Astrocyte (in vitro differentiated cells and primary cell): ENCODE measurements around the gene DOC2A. TPM values are rescaled to one million over a fixed set of nuclear protein-coding genes. Genes with fewer than 3 reads are reported as not detected.

Experiments
- DNase-seq: peaks from one replicate; pipeline ENCODE4 v3.0.0-alpha.2; 2010; ENCODE audit warnings: low read depth
- FAIRE-seq: peaks from 2 replicates; lab custom pipeline; 2011; peaks lifted over from hg19 to GRCh38; lab: Jason Lieb, UNC
- H2AFZ ChIP-seq: 2 replicates; pipeline ENCODE4 v1.6.0; 2012; ENCODE audit warnings: low read depth, low read length, inconsistent platforms
- H3K27ac ChIP-seq: 2 replicates; pipeline ENCODE4 v1.5.1; 2011; ENCODE audit warnings: low read depth, low read length, inconsistent platforms
- H3K27me3 ChIP-seq: 2 replicates; pipeline ENCODE4 v1.6.0; 2011; ENCODE audit warnings: low read length, inconsistent platforms; ENCODE audit not compliant: insufficient read depth
- H3K36me3 ChIP-seq: 2 replicates; pipeline ENCODE4 v1.5.1; 2011; ENCODE audit warnings: low read length, inconsistent platforms; ENCODE audit not compliant: insufficient read depth
- H3K4me1 ChIP-seq: 2 replicates; pipeline ENCODE4 v1.5.1; 2011; ENCODE audit warnings: low read length, inconsistent platforms; ENCODE audit not compliant: insufficient read depth
- H3K4me2 ChIP-seq: 2 replicates; pipeline ENCODE4 v1.6.0; 2012; ENCODE audit warnings: low read length, inconsistent platforms
- H3K4me3 ChIP-seq: 2 replicates; pipeline ENCODE4 v1.5.1; 2011; ENCODE audit warnings: low read depth, mild to moderate bottlenecking, low read length, inconsistent platforms; ENCODE audit not compliant: insufficient read depth
- H3K79me2 ChIP-seq: 2 replicates; pipeline ENCODE4 v1.6.0; 2012; ENCODE audit warnings: mild to moderate bottlenecking, low read length, inconsistent platforms; ENCODE audit not compliant: insufficient read depth
- H3K9ac ChIP-seq: 2 replicates; pipeline ENCODE4 v1.6.0; 2012; ENCODE audit warnings: mild to moderate bottlenecking, low read length, inconsistent platforms
- H3K9me3 ChIP-seq: 2 replicates; pipeline ENCODE4 v1.5.1; 2012; ENCODE audit warnings: low read depth, mild to moderate bottlenecking, low read length, inconsistent platforms; ENCODE audit not compliant: insufficient read depth
- H4K20me1 ChIP-seq: 2 replicates; pipeline ENCODE4 v1.6.0; 2012; ENCODE audit warnings: low read length, inconsistent platforms; ENCODE audit not compliant: insufficient read depth
- H3K27ac Mint-ChIP-seq: one replicate; pipeline ENCODE4 v1.8.0; 2021; ENCODE audit warnings: mild to moderate bottlenecking, mixed read lengths; ENCODE audit not compliant: unreplicated experiment
- H3K27me3 Mint-ChIP-seq: one replicate; pipeline ENCODE4 v1.8.0; 2021; ENCODE audit warnings: low read depth, mixed read lengths; ENCODE audit not compliant: unreplicated experiment
- H3K36me3 Mint-ChIP-seq: one replicate; pipeline ENCODE4 v1.8.0; 2021; ENCODE audit warnings: low read depth, mixed read lengths; ENCODE audit not compliant: unreplicated experiment
- H3K4me1 Mint-ChIP-seq: one replicate; pipeline ENCODE4 v1.8.0; 2021; ENCODE audit warnings: low read depth, mixed read lengths; ENCODE audit not compliant: unreplicated experiment
- H3K4me3 Mint-ChIP-seq: one replicate; pipeline ENCODE4 v1.8.0; 2021; ENCODE audit warnings: mild to moderate bottlenecking, moderate library complexity, mixed read lengths; ENCODE audit not compliant: unreplicated experiment
- H3K9me3 Mint-ChIP-seq: one replicate; pipeline ENCODE4 v1.8.0; 2021; ENCODE audit warnings: mild to moderate bottlenecking, mixed read lengths; ENCODE audit not compliant: unreplicated experiment
- CTCF ChIP-seq: IDR thresholded peaks from 2 replicates; pipeline ENCODE4 v1.5.1; 2011; ENCODE audit warnings: low read depth, mild to moderate bottlenecking, inconsistent platforms, low read length, moderate library complexity; ENCODE audit not compliant: insufficient read depth
- EZH2 ChIP-seq: IDR thresholded peaks from 2 replicates; pipeline ENCODE4 v1.6.1; 2012; ENCODE audit warnings: mild to moderate bottlenecking, low read length, inconsistent platforms; ENCODE audit not compliant: insufficient read depth
- total RNA-seq: library from RNA; stranded (reverse); gene quantifications from 2 replicates; pipeline ENCODE4 v1.2.1, GENCODE V29; 2021

The DOC2A gene
- total RNA-seq, 1 donor from 2014 or later: 0.89 TPM

DNA sequence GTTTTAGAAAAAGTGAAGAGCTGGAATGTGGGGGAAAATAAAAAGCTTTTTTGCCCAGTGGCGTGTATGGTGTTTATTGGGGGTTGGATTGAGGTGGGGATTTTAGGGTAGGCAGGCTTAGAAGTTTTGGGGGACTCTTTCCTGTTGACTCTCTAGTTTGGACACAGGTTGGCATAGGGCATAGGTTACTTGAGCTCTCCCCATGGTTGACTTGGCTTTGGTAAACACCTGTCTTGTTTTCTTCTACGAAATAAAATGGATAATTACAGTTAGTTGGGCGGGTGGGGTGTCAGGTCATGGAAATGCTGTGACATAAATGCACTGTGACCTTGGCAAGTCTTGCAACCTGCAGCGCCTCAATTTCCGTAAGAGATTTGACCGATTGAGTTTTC is 37.8 kb downstream of the DOC2A start:
- DNase-seq (no peak), FAIRE-seq (no peak)
- no peaks in the 10 kb centered on the region for H3K27me3 ChIP-seq
- H3K4me3 Mint-ChIP-seq: peak overlapping the region; percentile 73
- peak overlapping the region; percentile 14 for H3K4me2 ChIP-seq
- H3K4me3 ChIP-seq: no peak overlapping the region
- H3K4me1 ChIP-seq: peaks cover 23% of the 10 kb centered on the region
- peak overlapping the region; percentile 38 for H3K27ac Mint-ChIP-seq
- H3K79me2 ChIP-seq: peaks cover 43% of the 10 kb centered on the region
- TF ChIP-seq CTCF (no peak), EZH2 (no peak)
- H3K9me3 Mint-ChIP-seq: peaks cover 3% of the 10 kb centered on the region
- H3K27me3 Mint-ChIP-seq: no peaks in the 10 kb centered on the region
- no peak overlapping the region for H3K27ac ChIP-seq
- peaks cover 11% of the 10 kb centered on the region for H3K36me3 ChIP-seq
- H2AFZ ChIP-seq: peak overlapping the region; percentile 64
- peaks cover 36% of the 10 kb centered on the region for H3K36me3 Mint-ChIP-seq
- peaks cover 36% of the 10 kb centered on the region for H4K20me1 ChIP-seq
- H3K9me3 ChIP-seq: peaks cover 3% of the 10 kb centered on the region
- no peak overlapping the region for H3K9ac ChIP-seq
- peaks cover 17% of the 10 kb centered on the region for H3K4me1 Mint-ChIP-seq

DNA sequence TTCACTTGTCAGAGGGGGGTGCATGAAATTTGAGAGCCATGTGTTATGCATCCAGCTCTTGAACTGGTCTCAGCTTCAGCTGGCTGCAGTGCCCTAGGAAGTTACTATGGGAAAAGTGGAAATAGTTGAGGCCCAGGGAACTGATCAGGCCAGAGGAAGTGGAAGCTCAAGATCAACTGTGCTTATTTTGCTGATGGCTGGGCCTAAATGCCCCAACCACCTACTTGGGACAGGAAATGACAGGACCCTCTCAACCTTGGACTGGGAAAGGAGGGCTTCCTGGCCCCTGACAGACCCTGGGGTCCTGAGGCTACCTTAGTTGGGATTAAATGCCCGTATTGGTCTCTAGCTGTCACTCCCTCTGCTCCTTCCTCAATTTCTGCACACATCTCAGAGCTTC is 38.3 kb downstream of the DOC2A start:
- peaks cover 31% of the 10 kb centered on the region for H4K20me1 ChIP-seq
- H3K36me3 Mint-ChIP-seq: peaks cover 33% of the 10 kb centered on the region
- H3K9me3 Mint-ChIP-seq: peaks cover 3% of the 10 kb centered on the region
- FAIRE-seq: no peak
- no peak overlapping the region for H3K9ac ChIP-seq
- no peaks in the 10 kb centered on the region for H3K27me3 ChIP-seq
- H3K4me3 Mint-ChIP-seq: peak overlapping the region; percentile 69
- no peak for DNase-seq
- peaks cover 38% of the 10 kb centered on the region for H3K79me2 ChIP-seq
- peaks cover 17% of the 10 kb centered on the region for H3K4me1 Mint-ChIP-seq
- H3K4me1 ChIP-seq: peaks cover 23% of the 10 kb centered on the region
- no peak overlapping the region for H3K4me3 ChIP-seq
- no peak overlapping the region for H3K4me2 ChIP-seq
- H2AFZ ChIP-seq: no peak overlapping the region
- no peaks in the 10 kb centered on the region for H3K27me3 Mint-ChIP-seq
- peaks cover 10% of the 10 kb centered on the region for H3K36me3 ChIP-seq
- no peak overlapping the region for H3K27ac Mint-ChIP-seq
- TF ChIP-seq EZH2: no peak
- TF ChIP-seq CTCF: no peak
- H3K27ac ChIP-seq: no peak overlapping the region
- peaks cover 3% of the 10 kb centered on the region for H3K9me3 ChIP-seq

DNA sequence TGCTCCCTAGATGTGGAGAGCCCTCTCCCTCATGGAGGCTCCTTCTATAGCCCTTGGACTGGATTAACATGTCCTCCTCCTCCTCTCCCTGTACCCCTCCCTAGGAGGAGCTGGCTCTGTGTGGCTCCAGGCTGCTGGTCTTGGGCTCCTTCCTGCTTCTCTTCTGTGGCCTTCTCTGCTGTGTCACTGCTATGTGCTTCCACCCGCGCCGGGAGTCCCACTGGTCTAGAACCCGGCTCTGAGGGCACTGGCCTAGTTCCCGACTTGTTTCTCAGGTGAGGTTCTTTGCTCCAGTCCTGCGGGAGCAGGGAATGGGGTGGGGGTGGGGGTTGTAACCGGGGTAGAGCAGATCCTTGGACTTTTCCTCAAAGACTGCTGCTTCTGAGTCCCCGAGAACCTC is 39.5 kb downstream of the DOC2A start:
- no peak overlapping the region for H3K4me3 ChIP-seq
- peaks cover 12% of the 10 kb centered on the region for H3K36me3 ChIP-seq
- peaks cover 3% of the 10 kb centered on the region for H3K9me3 Mint-ChIP-seq
- peaks cover 19% of the 10 kb centered on the region for H4K20me1 ChIP-seq
- H3K27ac ChIP-seq: no peak overlapping the region
- H3K4me1 ChIP-seq: peaks cover 15% of the 10 kb centered on the region
- H3K36me3 Mint-ChIP-seq: peaks cover 25% of the 10 kb centered on the region
- no peak for FAIRE-seq
- H3K27me3 Mint-ChIP-seq: no peaks in the 10 kb centered on the region
- no peak overlapping the region for H3K4me2 ChIP-seq
- DNase-seq: no peak
- peaks cover 3% of the 10 kb centered on the region for H3K9me3 ChIP-seq
- no peaks in the 10 kb centered on the region for H3K27me3 ChIP-seq
- no peak overlapping the region for H2AFZ ChIP-seq
- no peak overlapping the region for H3K4me3 Mint-ChIP-seq
- H3K9ac ChIP-seq: no peak overlapping the region
- TF ChIP-seq EZH2: no peak
- H3K79me2 ChIP-seq: peaks cover 26% of the 10 kb centered on the region
- peaks cover 8% of the 10 kb centered on the region for H3K4me1 Mint-ChIP-seq
- H3K27ac Mint-ChIP-seq: no peak overlapping the region
